ENCODE results near the gene LHFPL5. TPM values are rescaled to one million over a fixed set of nuclear protein-coding genes. Genes with fewer than 3 reads are reported as not detected.

LHFPL5 gene
- not detected for polyA plus RNA-seq (ENCODE audit: insufficient read length)

GRCh38 chr6:35804996-35805736 is at the start of gene LHFPL5:
TSS of gene LHFPL5 (plus strand) at chr6:35805352. CDS start at chr6:35805671, 319 bp downstream.
- DNase-seq: peak; percentile 58

GRCh38 chr6:35757456-35758123 is 47.6 kb upstream of the LHFPL5 start:
- DNase-seq: no peak

DNA sequence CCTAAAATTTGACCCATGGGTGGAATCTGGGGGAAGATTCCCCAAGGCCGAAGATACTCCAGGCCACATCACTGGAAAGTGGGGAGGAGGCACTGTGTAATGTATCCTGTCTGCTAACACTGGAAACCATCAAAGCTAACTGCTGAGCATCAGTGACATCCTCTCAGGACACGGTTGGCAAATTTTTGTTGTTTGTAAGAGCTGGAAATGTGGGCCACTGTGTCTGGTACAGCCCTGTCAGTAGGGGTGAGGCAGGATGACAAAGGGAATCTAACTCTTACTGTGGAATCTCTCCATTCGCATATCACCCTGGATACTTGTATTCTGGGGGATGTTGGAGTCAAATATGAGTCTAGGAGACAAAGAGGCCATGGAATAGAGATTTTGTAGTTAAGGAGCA is 45.7 kb upstream of the LHFPL5 start:
- DNase-seq: no peak

DNA sequence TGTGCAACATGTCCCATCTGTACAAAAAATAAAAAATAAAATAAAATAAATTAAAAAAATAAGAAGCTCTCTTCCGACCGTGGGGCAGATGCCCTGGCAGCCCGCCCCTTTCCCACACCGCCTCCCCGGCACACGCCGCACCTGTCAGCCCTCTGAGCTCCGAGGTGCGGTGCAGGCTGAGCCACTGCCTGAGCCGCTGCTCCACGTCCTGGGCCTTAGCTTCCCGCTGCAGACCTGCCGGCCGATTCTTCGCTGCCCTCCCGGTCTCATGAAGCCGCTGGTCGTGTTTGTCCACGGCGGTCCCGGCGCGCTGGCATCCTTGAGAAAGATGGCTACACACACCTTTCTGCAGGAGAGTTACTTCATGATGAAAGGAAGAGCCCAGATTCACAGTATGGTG is 39.4 kb upstream of the LHFPL5 start:
- no peak for DNase-seq

- DNase-seq: no peak
Measured at GRCh38 chr6:35769211-35769610, 35.9 kb upstream of the LHFPL5 start.

DNA sequence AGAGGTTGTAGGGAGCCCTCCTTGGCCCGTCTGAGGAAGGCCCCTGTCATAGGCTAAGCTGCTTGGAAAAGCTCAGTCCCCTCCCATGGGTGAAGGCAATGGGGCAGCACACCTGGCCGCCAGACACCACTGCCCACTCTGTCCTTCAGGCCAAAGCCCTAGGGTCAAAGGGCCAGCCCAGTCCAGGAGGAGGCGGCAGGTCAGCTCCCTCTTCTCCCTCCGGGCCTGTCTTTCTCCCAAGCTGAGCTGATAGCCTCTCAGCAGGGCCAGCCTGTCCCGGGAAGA is 33.9 kb upstream of the LHFPL5 start:
- DNase-seq: no peak

DNA sequence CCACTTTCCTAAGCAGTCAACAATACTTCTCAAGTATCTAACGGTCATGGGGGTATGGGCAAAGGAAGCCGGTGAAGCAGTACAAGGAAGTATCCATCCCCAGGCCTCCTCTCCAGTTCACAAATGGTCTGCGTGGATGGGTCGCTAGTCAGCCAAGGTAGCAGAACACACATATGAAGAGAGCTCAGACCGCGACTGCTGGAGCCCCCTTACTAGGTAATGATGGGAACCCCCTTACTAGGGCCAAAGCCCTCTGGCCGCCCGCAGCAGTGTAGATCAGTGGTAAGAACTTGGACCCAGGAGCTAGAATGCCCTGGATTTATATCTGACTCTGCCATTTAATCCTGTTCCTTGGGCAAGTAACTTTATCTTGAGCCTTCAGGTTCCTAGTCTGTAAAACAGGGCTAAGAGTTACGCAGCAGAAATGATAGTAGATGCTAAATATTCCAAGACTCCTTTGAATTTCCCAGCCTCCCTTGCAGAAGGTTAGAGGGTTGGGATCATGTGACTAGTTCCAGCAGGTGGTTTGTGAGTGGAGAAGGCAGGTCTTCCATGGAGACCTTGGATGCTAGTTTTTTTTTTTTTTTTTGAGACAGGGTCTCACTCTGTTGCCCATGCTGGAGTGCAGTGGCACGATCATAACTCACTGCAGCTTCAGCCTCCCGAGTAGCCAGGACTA is 30.9 kb upstream of the LHFPL5 start:
- DNase-seq: no peak

DNA sequence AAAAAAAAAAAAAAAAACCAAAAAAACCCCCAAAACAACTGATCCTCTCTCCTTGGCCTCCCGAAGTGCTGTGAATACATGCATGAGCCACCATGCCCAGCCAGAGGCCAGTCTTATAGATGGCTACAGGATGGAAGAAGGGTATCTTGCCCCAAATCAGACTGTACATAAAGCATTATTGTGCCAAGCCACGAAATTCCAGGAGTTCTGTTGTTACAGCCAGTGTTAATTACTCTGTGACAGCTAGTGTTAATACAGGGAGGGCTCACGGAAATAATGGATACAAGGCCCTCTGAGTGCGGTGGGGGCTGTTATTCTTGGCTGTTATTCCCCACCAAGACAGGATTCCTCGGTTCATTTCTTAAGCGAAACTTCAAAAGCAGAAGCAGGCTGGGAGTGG is 30.1 kb upstream of the LHFPL5 start:
- no peak for DNase-seq

GRCh38 chr6:35776364-35777215 is 28.6 kb upstream of the LHFPL5 start, which contains the start of gene CLPSL2:
TSS of gene CLPSL2 (plus strand) at chr6:35776598. CDS start at chr6:35776619, 21 bp downstream.
- DNase-seq: peak; percentile 12

DNA sequence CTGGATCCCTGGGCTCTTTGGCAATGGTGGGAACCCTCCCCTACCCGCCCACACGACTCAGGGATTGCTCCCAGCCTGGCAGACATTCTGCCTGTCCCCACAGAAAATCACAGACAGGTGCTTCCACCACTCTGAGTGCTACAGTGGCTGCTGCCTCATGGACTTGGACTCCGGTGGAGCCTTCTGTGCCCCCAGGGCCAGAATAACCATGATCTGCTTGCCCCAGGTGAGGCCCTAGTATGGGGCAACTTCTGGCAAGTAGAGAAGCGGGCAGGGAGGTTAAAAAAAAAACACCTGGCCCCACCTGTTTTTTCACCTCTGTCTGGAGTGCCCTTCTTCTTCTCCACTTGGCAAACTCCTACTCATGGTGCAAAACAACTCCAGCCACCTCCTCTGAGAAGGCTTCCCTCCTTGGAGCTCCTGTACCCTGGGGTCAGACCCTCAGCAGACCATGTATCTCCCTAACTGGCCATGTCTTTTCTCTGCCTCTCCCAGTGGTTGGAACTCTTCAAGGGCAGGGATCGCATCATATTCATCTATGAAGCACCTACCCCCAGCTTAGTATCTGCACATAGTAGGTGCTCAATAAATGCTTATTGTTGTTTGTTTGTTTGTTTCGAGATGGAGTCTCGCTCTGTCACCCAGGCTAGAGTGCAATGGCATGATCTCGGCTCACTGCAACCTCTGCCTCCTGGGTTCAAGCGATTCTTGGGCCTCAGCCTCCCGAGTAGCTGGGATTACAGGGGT is 27.6 kb upstream of the LHFPL5 start:
- DNase-seq: no peak

DNA sequence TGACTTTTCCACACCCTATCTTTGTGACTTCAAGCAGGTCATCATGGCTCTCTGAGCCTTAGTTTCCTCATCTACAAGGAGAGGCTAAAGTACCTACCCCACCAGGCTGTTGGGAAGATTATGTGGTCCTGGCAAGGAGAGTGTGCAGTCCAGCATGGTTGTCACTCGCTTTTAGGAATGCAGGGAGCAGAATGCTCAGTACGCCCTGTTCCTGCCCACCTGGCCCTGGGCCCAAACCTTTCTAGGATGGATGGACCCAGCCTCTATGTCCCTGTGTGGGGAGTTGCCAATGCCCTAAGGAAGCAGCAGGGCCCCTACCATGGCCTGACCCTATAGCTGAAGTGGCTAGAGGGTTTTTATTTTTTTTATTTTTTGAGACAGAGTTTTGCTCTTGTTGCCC is 26.7 kb upstream of the LHFPL5 start:
- no peak for DNase-seq

DNA sequence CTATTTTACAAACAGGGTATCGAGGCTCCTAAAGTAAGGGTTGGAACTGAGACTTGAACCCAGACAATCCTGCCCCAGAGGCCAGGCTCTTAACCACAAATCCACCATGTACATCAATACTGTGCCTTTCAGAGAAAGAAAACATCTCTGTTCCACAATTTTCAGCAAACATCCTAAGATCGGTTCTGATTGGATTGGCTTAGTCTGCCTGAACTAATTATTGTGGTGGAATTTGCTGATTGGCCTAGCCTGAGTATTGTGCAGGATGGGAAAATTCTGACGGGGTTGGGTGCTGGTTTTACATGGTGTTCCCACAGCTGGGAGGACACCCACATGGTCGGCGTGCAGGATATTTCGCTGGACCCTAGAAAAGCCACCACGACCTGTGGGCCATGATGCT is 24.4 kb upstream of the LHFPL5 start, which contains the start of gene CLPSL1:
Gene CLPSL1, plus strand, starts transcription at position 301 of the 400 bp plus-strand sequence. Its CDS starts 92 bp downstream, at position 393.
- no peak for DNase-seq

DNA sequence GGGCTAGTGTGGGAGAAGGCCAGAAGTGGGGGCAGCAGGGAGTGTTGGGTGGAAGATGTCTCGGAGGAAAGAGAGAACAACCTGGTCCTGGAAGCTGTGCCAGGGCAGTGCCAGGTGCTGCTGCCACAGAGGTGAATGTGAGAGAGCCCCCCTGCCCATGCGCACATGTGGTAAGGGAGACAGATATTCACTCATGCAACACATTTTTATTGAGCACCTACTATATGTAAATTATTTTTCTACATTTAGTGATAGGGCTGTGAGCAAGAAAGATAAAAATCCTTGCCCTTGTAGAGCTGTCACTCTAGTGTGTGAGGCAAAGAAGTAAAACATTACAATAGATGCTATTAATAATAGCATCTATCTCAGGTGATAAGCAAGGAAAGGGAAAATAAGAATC is 23.9 kb upstream of the LHFPL5 start:
- no peak for DNase-seq

DNA sequence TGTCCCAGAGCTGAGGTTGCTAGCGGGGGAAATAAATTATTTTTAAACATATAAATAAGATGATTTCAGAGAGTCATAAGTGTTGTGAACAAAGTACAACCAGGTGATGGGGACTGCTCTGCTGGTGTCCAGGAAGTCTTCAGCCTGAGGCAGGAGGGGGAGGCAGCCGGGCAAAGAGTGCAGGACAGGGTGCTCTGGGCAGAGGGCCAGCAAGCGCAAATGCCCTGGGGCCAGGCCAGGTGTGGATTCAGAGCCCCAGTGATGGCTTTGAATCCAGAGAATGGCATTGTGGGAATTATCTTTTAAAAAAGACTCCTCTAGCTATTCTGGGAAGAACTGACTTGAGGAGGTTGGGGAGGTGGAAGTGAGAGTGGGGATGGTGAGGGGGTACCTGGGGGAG is 22.7 kb upstream of the LHFPL5 start:
- DNase-seq: no peak

DNA sequence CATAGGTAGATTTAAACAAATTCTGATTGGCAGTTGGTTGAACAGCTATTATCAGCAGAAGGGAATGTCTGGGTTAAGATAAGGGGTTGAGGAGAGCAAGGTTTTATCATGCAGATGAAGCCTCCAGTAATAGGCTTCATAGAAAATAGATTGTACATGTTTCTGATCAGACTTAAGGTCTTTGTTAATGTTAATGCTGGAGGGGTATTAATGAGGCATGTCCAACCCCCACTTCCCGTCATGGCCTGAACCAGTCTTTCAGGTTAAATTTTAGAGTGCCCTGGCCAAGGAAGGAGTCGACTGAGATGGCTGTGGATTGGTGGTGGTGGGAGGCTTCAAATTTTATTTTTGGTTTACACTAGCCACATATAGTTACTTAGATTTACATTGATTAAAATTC is 21.0 kb upstream of the LHFPL5 start:
- no peak for DNase-seq

GRCh38 chr6:35786272-35786671 is 18.9 kb upstream of the LHFPL5 start:
- no peak for DNase-seq

DNA sequence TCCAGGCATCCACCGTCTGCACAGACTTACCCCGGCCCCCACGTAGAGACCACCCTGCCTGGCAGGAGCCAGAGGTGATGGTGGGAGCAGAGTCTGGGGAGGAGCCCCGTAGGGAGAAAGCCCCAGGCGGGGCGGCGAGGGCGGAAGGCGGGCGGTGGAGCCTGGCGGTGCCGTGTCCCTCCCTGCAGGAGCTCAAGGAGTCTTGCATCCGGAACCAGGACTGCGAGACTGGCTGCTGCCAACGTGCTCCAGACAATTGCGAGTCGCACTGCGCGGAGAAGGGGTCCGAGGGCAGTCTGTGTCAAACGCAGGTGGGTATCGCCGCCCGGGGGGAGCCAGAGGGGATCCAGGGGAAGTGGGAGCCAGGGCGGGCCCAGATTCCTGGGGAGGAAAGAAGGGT is 18.3 kb upstream of the LHFPL5 start:
- DNase-seq: no peak

GRCh38 chr6:35787266-35788218 is 17.6 kb upstream of the LHFPL5 start:
- no peak for DNase-seq

- no peak for DNase-seq
Measured at GRCh38 chr6:35788423-35788982, 16.6 kb upstream of the LHFPL5 start.

DNA sequence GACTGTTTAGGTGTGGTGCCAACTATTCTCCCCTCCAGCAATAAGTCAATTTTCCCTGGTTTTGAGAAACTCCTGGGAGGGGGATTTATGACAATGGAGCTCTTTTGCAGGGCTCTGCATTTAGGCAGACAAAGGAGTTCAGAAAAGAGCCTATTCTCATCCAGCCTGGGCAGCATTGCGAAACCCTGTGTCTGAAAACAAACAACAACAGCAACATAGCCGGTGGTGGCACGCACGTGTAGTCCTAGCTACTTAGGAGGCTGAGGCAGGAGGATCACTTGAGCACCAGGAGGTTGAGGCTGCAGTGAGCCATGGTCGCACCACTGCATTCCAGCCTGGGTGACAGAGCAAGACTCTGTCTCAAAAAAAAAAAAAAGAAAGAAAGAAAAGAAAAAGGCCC is 14.5 kb upstream of the LHFPL5 start:
- no peak for DNase-seq

Measured in hindlimb muscle (tissue), 1 donor.